ENCODE measurements around the gene CLEC3A. TPM values are rescaled to one million over a fixed set of nuclear protein-coding genes. Genes with fewer than 3 reads are reported as not detected.

Gene CLEC3A
- total RNA-seq, 1 experiment from 2014 or later, result not detected

DNA sequence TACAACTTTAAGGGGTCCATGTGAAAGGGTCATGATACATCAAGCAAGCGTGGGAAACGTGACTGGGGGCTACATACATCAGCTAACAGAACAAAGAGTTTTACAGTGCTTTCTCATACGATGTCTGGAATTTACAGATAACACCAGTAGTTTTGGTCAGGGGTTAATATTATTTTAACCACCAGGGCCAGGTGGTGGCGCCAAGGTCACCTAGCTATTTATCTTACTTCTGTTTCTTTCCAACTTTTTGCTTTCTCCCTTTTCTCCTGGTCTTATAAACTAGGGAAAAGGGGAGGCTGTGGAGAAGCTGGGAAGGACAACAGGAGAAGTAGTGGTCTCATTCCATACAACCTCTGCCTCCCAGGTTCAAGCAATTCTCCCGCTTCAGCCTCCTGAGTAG is 37.9 kb downstream of the CLEC3A start:
- TF ChIP-seq, protein P1, sequence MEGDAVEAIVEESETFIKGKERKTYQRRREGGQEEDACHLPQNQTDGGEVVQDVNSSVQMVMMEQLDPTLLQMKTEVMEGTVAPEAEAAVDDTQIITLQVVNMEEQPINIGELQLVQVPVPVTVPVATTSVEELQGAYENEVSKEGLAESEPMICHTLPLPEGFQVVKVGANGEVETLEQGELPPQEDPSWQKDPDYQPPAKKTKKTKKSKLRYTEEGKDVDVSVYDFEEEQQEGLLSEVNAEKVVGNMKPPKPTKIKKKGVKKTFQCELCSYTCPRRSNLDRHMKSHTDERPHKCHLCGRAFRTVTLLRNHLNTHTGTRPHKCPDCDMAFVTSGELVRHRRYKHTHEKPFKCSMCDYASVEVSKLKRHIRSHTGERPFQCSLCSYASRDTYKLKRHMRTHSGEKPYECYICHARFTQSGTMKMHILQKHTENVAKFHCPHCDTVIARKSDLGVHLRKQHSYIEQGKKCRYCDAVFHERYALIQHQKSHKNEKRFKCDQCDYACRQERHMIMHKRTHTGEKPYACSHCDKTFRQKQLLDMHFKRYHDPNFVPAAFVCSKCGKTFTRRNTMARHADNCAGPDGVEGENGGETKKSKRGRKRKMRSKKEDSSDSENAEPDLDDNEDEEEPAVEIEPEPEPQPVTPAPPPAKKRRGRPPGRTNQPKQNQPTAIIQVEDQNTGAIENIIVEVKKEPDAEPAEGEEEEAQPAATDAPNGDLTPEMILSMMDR (conservative IDR thresholded peaks at IDR 0.05; ENCODE audit: low read depth, low read length), result no peak
- TF ChIP-seq EZH2phosphoT487 (IDR thresholded peaks at IDR 0.05; ENCODE audit: borderline replicate concordance, low read length), result no peak
- TF ChIP-seq EZH2 (IDR thresholded peaks at IDR 0.05; ENCODE audit: low read length, unreplicated experiment), result no peak
- intact Hi-C loops (cut with micrococcal nuclease), result no loop called here

DNA sequence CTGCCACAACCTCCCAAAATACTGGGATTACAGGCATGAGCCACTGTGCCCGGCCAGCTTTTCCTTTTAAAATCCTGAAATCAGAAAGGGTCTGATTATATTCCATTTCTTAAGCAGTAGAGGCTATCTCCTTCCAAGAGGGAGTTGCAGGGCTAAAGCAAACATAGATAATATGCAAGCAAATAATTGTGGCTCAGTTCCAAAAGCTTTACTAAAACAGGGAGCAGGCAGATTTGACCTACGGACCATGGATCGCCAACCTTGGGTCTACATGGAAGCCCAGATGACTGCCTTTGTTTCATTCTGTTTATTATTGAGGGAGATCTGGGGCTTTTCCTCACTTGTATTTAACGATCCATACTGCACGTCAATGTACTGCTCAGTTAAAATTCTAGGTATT is 38.5 kb downstream of the CLEC3A start:
- H3K79me2 ChIP-seq (ENCODE audit: low read length), result no peaks in the 10 kb centered on the region
- H3K4me1 ChIP-seq (ENCODE audit: insufficient read depth, low read length), result no peaks in the 10 kb centered on the region
- H3F3A ChIP-seq (ENCODE audit: low read length, unreplicated experiment), result no peaks in the 10 kb centered on the region
- H3K4me3 ChIP-seq (ENCODE audit: low read length), result no peak overlapping the region
- no peaks in the 10 kb centered on the region for H3K9me3 ChIP-seq (ENCODE audit: low read length)
- peaks cover 30% of the 10 kb centered on the region; the same call in 1 of the 2 replicates for H3K27me3 ChIP-seq (ENCODE audit: low read length)
- H3K27ac ChIP-seq (ENCODE audit: low read length), result no peak overlapping the region
- ChIA-PET CTCF (no interaction called here), POLR2A (ENCODE audit: unreplicated experiment) (no interaction called here)
- no peak overlapping the region for H2AFZ ChIP-seq (ENCODE audit: low read length)
- TF ChIP-seq EZH2phosphoT487 (IDR thresholded peaks at IDR 0.05; ENCODE audit: borderline replicate concordance, low read length) (no peak), EZH2 (IDR thresholded peaks at IDR 0.05; ENCODE audit: low read length, unreplicated experiment) (no peak)
- TF ChIP-seq, protein P1 (conservative IDR thresholded peaks at IDR 0.05; ENCODE audit: low read depth, low read length), result no peak
- ATAC-seq (no peak), DNase-seq (no peak)
- no peak overlapping the region for H3K9ac ChIP-seq (ENCODE audit: low read length)
- H4K20me1 ChIP-seq (ENCODE audit: low read length), result no peaks in the 10 kb centered on the region
- H3K4me2 ChIP-seq (ENCODE audit: low read length), result no peak overlapping the region
- intact Hi-C loops (cut with micrococcal nuclease), result no loop called here
- H3K36me3 ChIP-seq (ENCODE audit: low read depth, low read length), result no peaks in the 10 kb centered on the region
- no TSS peak for BruUV-seq (replicated peaks)
- no peaks in the 10 kb centered on the region for H3K9me2 ChIP-seq (replicated peaks; ENCODE audit: low read length)

More for the DNA sequence above, 37.9 kb downstream of the CLEC3A start:
- Histone ChIP-seq H3K4me2 (ENCODE audit: low read length) (no peak overlapping the region), H4K20me1 (ENCODE audit: low read length) (no peaks in the 10 kb centered on the region), H3K79me2 (ENCODE audit: low read length) (no peaks in the 10 kb centered on the region), H3K4me3 (ENCODE audit: low read length) (no peak overlapping the region), H3K27ac (ENCODE audit: low read length) (no peak overlapping the region), H3K27me3 (ENCODE audit: low read length) (peaks cover 30% of the 10 kb centered on the region; the same call in 1 of the 2 replicates), H3K9me3 (ENCODE audit: low read length) (no peaks in the 10 kb centered on the region), H3K36me3 (ENCODE audit: low read depth, low read length) (no peaks in the 10 kb centered on the region), H3F3A (ENCODE audit: low read length, unreplicated experiment) (no peaks in the 10 kb centered on the region), H3K4me1 (ENCODE audit: insufficient read depth, low read length) (no peaks in the 10 kb centered on the region), H3K9me2 (replicated peaks; ENCODE audit: low read length) (no peaks in the 10 kb centered on the region), H3K9ac (ENCODE audit: low read length) (no peak overlapping the region), H2AFZ (ENCODE audit: low read length) (no peak overlapping the region)
- DNase-seq, result no peak
- BruUV-seq (replicated peaks), result no TSS peak
- CTCF ChIA-PET, result no interaction called here
- ATAC-seq, result no peak
- POLR2A ChIA-PET (ENCODE audit: unreplicated experiment), result no interaction called here

DNA sequence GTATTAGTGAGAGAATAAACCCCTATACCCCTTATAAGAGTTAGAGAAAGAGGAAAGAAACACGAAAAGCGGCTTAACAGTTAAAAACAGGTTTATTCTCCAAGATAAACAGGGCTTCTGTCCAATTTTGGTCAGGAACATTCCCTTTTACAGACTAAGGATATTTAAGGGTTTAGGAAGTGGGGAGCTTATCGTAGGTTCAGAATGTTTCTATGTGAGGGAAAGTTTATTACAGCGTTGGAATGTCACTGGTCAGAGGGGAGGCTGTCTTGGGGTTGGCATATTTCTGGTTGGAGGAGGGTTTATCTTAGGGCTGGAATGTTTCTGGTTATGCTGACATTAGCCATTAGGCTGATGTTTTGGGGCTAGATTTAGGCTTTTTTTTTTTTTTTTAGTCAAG is 43.0 kb downstream of the CLEC3A start:
- DNase-seq (no peak), ATAC-seq (no peak)
- Histone ChIP-seq H3K4me1 (ENCODE audit: insufficient read depth, low read length) (no peaks in the 10 kb centered on the region), H3K36me3 (ENCODE audit: low read depth, low read length) (no peaks in the 10 kb centered on the region), H3K4me3 (ENCODE audit: low read length) (no peak overlapping the region), H3K27me3 (ENCODE audit: low read length) (peaks cover 28% of the 10 kb centered on the region; the same call in 1 of the 2 replicates), H3K9me3 (ENCODE audit: low read length) (no peaks in the 10 kb centered on the region), H3K9me2 (replicated peaks; ENCODE audit: low read length) (no peaks in the 10 kb centered on the region), H2AFZ (ENCODE audit: low read length) (no peak overlapping the region), H3K9ac (ENCODE audit: low read length) (no peak overlapping the region), H3K4me2 (ENCODE audit: low read length) (no peak overlapping the region), H4K20me1 (ENCODE audit: low read length) (no peaks in the 10 kb centered on the region), H3K27ac (ENCODE audit: low read length) (no peak overlapping the region), H3F3A (ENCODE audit: low read length, unreplicated experiment) (no peaks in the 10 kb centered on the region), H3K79me2 (ENCODE audit: low read length) (no peaks in the 10 kb centered on the region)
- CTCF ChIA-PET, result no interaction called here
- BruUV-seq (replicated peaks), result no TSS peak
- POLR2A ChIA-PET (ENCODE audit: unreplicated experiment), result no interaction called here
- TF ChIP-seq EZH2phosphoT487 (IDR thresholded peaks at IDR 0.05; ENCODE audit: borderline replicate concordance, low read length) (no peak), EZH2 (IDR thresholded peaks at IDR 0.05; ENCODE audit: low read length, unreplicated experiment) (no peak)
- TF ChIP-seq, protein P1 (conservative IDR thresholded peaks at IDR 0.05; ENCODE audit: low read depth, low read length), result no peak
- intact Hi-C loops (cut with micrococcal nuclease), result no loop called here

All from PC-3 (cell line).